H9 (cell line): Measurements from ENCODE around the gene E2F1. TPM values are rescaled to one million over a fixed set of nuclear protein-coding genes. Genes with fewer than 3 reads are reported as not detected.

Experiments
- DNase-seq: peaks from one replicate; pipeline ENCODE4 v3.0.0-alpha.2; 2017
- H2AFZ ChIP-seq: one replicate; pipeline ENCODE4 v1.6.1; 2013; ENCODE audit warnings: mild to moderate bottlenecking, low read length, control low read depth, moderate library complexity
- H2AK5ac ChIP-seq: 2 replicates; pipeline ENCODE4 v1.6.1; 2013; ENCODE audit warnings: low read length, control low read depth, mixed read lengths; ENCODE audit not compliant: insufficient read length
- H2BK120ac ChIP-seq: one replicate; pipeline ENCODE4 v1.6.1; 2013; ENCODE audit warnings: low read depth, mild to moderate bottlenecking, low read length, control low read depth, inconsistent platforms; ENCODE audit not compliant: poor library complexity, severe bottlenecking
- H2BK12ac ChIP-seq: 2 replicates; pipeline ENCODE4 v1.6.1; 2013; ENCODE audit warnings: low read length, control low read depth, mixed read lengths, low read depth; ENCODE audit not compliant: insufficient read length
- H2BK15ac ChIP-seq: 2 replicates; pipeline ENCODE4 v1.6.1; 2013; ENCODE audit warnings: low read depth, low read length, control low read depth
- H2BK20ac ChIP-seq: one replicate; pipeline ENCODE4 v1.6.1; 2013; ENCODE audit warnings: low read depth, mild to moderate bottlenecking, low read length, control low read depth, inconsistent platforms; ENCODE audit not compliant: poor library complexity, severe bottlenecking
- H2BK5ac ChIP-seq: 2 replicates; pipeline ENCODE4 v1.6.1; 2013; ENCODE audit warnings: low read length, control low read depth, mixed read lengths; ENCODE audit not compliant: insufficient read length
- H3K14ac ChIP-seq: 2 replicates; pipeline ENCODE4 v1.6.1; 2013; ENCODE audit warnings: low read length, control low read depth; ENCODE audit not compliant: insufficient read depth
- H3K18ac ChIP-seq: 2 replicates; pipeline ENCODE4 v1.6.1; 2013; ENCODE audit warnings: low read depth, mild to moderate bottlenecking, mixed read lengths, low read length, control low read depth; ENCODE audit not compliant: insufficient read length
- H3K23ac ChIP-seq: 2 replicates; pipeline ENCODE4 v1.6.1; 2013; ENCODE audit warnings: low read length, control low read depth, mixed read lengths, low read depth; ENCODE audit not compliant: insufficient read length
- H3K23me2 ChIP-seq: 2 replicates; pipeline ENCODE4 v1.6.1; 2013; ENCODE audit warnings: low read depth, mild to moderate bottlenecking, mixed read lengths, low read length, control low read depth; ENCODE audit not compliant: insufficient read length, poor library complexity, severe bottlenecking
- H3K27ac ChIP-seq: 2 replicates; pipeline ENCODE4 v1.5.1; 2013; ENCODE audit warnings: low read length, control low read depth, mixed read lengths, low read depth; ENCODE audit not compliant: insufficient read length
- H3K27me3 ChIP-seq: 2 replicates; pipeline ENCODE4 v1.6.1; 2013; ENCODE audit warnings: low read length, control low read depth, inconsistent platforms; ENCODE audit not compliant: insufficient read depth
- H3K4ac ChIP-seq: 2 replicates; pipeline ENCODE4 v1.6.1; 2013; ENCODE audit warnings: low read depth, mild to moderate bottlenecking, control low read depth, inconsistent platforms, low read length, moderate library complexity
- H3K4me1 ChIP-seq: 2 replicates; pipeline ENCODE4 v1.6.1; 2013; ENCODE audit warnings: low read length, control low read depth, inconsistent platforms; ENCODE audit not compliant: insufficient read depth
- H3K4me2 ChIP-seq: 2 replicates; pipeline ENCODE4 v1.6.1; 2013; ENCODE audit warnings: low read length, control low read depth, mixed read lengths; ENCODE audit not compliant: insufficient read length, insufficient read depth
- H3K56ac ChIP-seq: 2 replicates; pipeline ENCODE4 v1.6.1; 2013; ENCODE audit warnings: low read depth, mild to moderate bottlenecking, mixed read lengths, low read length, control low read depth; ENCODE audit not compliant: insufficient read length
- H3K79me1 ChIP-seq: 2 replicates; pipeline ENCODE4 v1.6.1; 2013; ENCODE audit warnings: low read depth, mild to moderate bottlenecking, moderate library complexity, low read length, control low read depth, inconsistent platforms; ENCODE audit not compliant: insufficient read depth, poor library complexity, severe bottlenecking
- H3K79me2 ChIP-seq: 2 replicates; pipeline ENCODE4 v1.6.1; 2013; ENCODE audit warnings: low read length, control low read depth, inconsistent platforms; ENCODE audit not compliant: insufficient read depth
- H3K9ac ChIP-seq: 2 replicates; pipeline ENCODE4 v1.6.1; 2013; ENCODE audit warnings: low read length, control low read depth, mixed read lengths; ENCODE audit not compliant: insufficient read length; ENCODE audit errors: extremely low read depth
- H3K9me3 ChIP-seq: one replicate; pipeline ENCODE4 v1.6.1; 2013; ENCODE audit warnings: low read depth, low read length, inconsistent platforms; ENCODE audit not compliant: control insufficient read depth
- H3T11ph ChIP-seq: one replicate; pipeline ENCODE4 v1.6.1; 2013; ENCODE audit warnings: mild to moderate bottlenecking, low read length, control low read depth, inconsistent platforms
- H4K20me1 ChIP-seq: one replicate; pipeline ENCODE4 v1.6.1; 2013; ENCODE audit not compliant: control insufficient read depth, insufficient read length, insufficient read depth
- H4K5ac ChIP-seq: 2 replicates; pipeline ENCODE4 v1.6.1; 2013; ENCODE audit warnings: low read depth, mild to moderate bottlenecking, mixed read lengths, low read length, control low read depth; ENCODE audit not compliant: insufficient read length
- H4K8ac ChIP-seq: replicated peaks from 2 replicates; pipeline ENCODE4 v1.6.1; 2013; ENCODE audit warnings: low read length, control low read depth, mixed read lengths, low read depth; ENCODE audit not compliant: insufficient read length
- H4K91ac ChIP-seq: 2 replicates; pipeline ENCODE4 v1.6.1; 2013; ENCODE audit warnings: low read depth, mild to moderate bottlenecking, moderate library complexity, mixed read lengths, low read length, control low read depth; ENCODE audit not compliant: insufficient read length
- H3K27ac Mint-ChIP-seq, 3 experiments: 2 replicates in 2 of 3; 3 replicates in 1 of 3; pipeline ENCODE4 v1.8.0; 2020 to 2021; ENCODE audit warnings: mixed read lengths in 3 of 3, mild to moderate bottlenecking in 1 of 3, moderate library complexity in 1 of 3
- H3K27me3 Mint-ChIP-seq: 2 replicates; pipeline ENCODE4 v1.8.0; 2021; ENCODE audit warnings: low read depth, mild to moderate bottlenecking, moderate library complexity, mixed read lengths
- H3K36me3 Mint-ChIP-seq, 3 experiments: 2 replicates in 2 of 3; 3 replicates in 1 of 3; pipeline ENCODE4 v1.8.0; 2020 to 2021; ENCODE audit warnings: low read depth in 3 of 3, mixed read lengths in 3 of 3; ENCODE audit not compliant: insufficient read depth in 1 of 3
- H3K4me1 Mint-ChIP-seq, 2 experiments: 2 replicates each; pipeline ENCODE4 v1.8.0; 2020; ENCODE audit warnings: mixed read lengths in 2 of 2
- H3K4me3 Mint-ChIP-seq, 2 experiments: 2 replicates in 1 of 2; 3 replicates in 1 of 2; pipeline ENCODE4 v1.8.0; 2020 to 2021; ENCODE audit warnings: mild to moderate bottlenecking in 2 of 2, mixed read lengths in 2 of 2, moderate library complexity in 1 of 2
- H3K9me3 Mint-ChIP-seq, 2 experiments: 2 replicates in 1 of 2; 3 replicates in 1 of 2; pipeline ENCODE4 v1.8.0; 2020; ENCODE audit warnings: mild to moderate bottlenecking in 2 of 2, mixed read lengths in 2 of 2, moderate library complexity in 1 of 2
- WGBS: extraction: QIAGEN DNeasy Blood & Tissue Kit; methylation state at CpG from one replicate; pipeline ENCODE4 v1.1.7; 2013; ENCODE audit warnings: missing lambda C conversion rate, low lambda C conversion rate, mixed read lengths; ENCODE audit not compliant: insufficient read length; ENCODE audit errors: extremely low coverage; 5-methylcytosine and 5-hydroxymethylcytosine counted together
- total RNA-seq: library from RNA; stranded (reverse); gene quantifications from 2 replicates; pipeline ENCODE4 v1.2.1, GENCODE V29; 2021
- TF ChIP-seq, protein P1 (sequence below): fragments of 200-600 bp; sonication (generic); conservative IDR thresholded peaks from 3 replicates; pipeline ENCODE4 v1.8.0; 2021; ENCODE audit warnings: antibody characterized with exemption, mild to moderate bottlenecking

The E2F1 gene
- total RNA-seq, 1 experiment from 2014 or later: 58.7 TPM

DNA sequence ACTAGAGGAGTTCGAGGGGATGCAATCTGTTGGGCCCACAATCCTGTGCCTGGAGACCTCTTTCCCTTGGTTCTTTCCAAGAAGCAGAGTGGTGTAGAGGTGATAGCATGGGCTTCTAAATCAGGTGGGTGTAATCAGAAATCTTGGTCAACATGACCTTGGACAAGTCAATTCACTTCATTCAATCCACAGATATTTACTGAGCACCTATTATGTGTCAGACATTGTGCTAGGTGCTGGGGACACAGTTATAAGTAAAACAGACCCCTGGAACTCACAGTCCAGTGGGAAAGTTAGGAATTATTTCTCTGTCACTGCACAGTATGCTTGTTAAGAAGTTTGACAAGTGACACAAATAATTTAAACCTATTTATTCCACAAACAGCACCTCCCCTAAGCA is 3.3 kb upstream of the E2F1 start:
- no peak for DNase-seq
- no peak overlapping the region for H3K56ac ChIP-seq
- H2BK5ac ChIP-seq: no peak overlapping the region
- H3K27ac Mint-ChIP-seq: no peak overlapping the region; a peak in 1 of 7 replicates
- no peaks in the 10 kb centered on the region for H3K79me1 ChIP-seq
- H2AFZ ChIP-seq: no peak overlapping the region
- H2BK120ac ChIP-seq: no peak overlapping the region
- no peak overlapping the region for H4K5ac ChIP-seq
- H2BK12ac ChIP-seq: no peak overlapping the region
- H3K14ac ChIP-seq: no peak overlapping the region
- no peak overlapping the region for H3K9ac ChIP-seq
- H3K23me2 ChIP-seq: peaks cover 10% of the 10 kb centered on the region
- no peak overlapping the region for H3K23ac ChIP-seq
- H2BK20ac ChIP-seq: no peak overlapping the region
- H3K79me2 ChIP-seq: no peaks in the 10 kb centered on the region; the same call in 1 of the 2 replicates
- H3K9me3 Mint-ChIP-seq: no peaks in the 10 kb centered on the region
- TF ChIP-seq, protein P1, sequence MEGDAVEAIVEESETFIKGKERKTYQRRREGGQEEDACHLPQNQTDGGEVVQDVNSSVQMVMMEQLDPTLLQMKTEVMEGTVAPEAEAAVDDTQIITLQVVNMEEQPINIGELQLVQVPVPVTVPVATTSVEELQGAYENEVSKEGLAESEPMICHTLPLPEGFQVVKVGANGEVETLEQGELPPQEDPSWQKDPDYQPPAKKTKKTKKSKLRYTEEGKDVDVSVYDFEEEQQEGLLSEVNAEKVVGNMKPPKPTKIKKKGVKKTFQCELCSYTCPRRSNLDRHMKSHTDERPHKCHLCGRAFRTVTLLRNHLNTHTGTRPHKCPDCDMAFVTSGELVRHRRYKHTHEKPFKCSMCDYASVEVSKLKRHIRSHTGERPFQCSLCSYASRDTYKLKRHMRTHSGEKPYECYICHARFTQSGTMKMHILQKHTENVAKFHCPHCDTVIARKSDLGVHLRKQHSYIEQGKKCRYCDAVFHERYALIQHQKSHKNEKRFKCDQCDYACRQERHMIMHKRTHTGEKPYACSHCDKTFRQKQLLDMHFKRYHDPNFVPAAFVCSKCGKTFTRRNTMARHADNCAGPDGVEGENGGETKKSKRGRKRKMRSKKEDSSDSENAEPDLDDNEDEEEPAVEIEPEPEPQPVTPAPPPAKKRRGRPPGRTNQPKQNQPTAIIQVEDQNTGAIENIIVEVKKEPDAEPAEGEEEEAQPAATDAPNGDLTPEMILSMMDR: no peak
- H3K4me1 ChIP-seq: no peaks in the 10 kb centered on the region
- H3K36me3 Mint-ChIP-seq: peaks cover 0 to 3% (median 0%) of the 10 kb centered on the region in 3 experiments; a peak in 2 of 7 replicates
- no peak overlapping the region for H3K27ac ChIP-seq
- H3K4me1 Mint-ChIP-seq: peaks cover 38 to 39% of the 10 kb centered on the region in 2 experiments
- no peak overlapping the region for H4K91ac ChIP-seq
- H3K18ac ChIP-seq: no peak overlapping the region
- H3T11ph ChIP-seq: no peak overlapping the region
- no peak overlapping the region for H4K8ac ChIP-seq
- no peak overlapping the region for H2BK15ac ChIP-seq
- WGBS: no CpG with 5 or more reads among the region's 1 CpG
- H3K4me3 Mint-ChIP-seq: no peak overlapping the region
- peaks cover 63% of the 10 kb centered on the region for H3K27me3 Mint-ChIP-seq
- no peak overlapping the region for H3K4ac ChIP-seq
- no peaks in the 10 kb centered on the region for H4K20me1 ChIP-seq
- H3K4me2 ChIP-seq: no peak overlapping the region
- H3K9me3 ChIP-seq: no peaks in the 10 kb centered on the region
- H3K27me3 ChIP-seq: no peaks in the 10 kb centered on the region
- H2AK5ac ChIP-seq: no peak overlapping the region
